ENCODE measurements around the gene PRRG2. TPM values are rescaled to one million over a fixed set of nuclear protein-coding genes. Genes with fewer than 3 reads are reported as not detected.

PRRG2 gene
- total RNA-seq: under 1 TPM; 0.52 TPM

GRCh38 chr19:49581007-49581508, at the start of gene PRRG2:
Gene PRRG2 (plus strand): TSS chr19:49581316. CDS start chr19:49583220, 1,904 bp downstream.
- peaks cover 1% of the 10 kb centered on the region for H3K36me3 Mint-ChIP-seq (ENCODE audit: low read depth)
- peak within 1 kb of the TSS; percentile 85 for H3K4me3 Mint-ChIP-seq
- no peak for DNase-seq
- H3K4me1 Mint-ChIP-seq (ENCODE audit: low read depth): peaks cover 36% of the 10 kb centered on the region
- CTCF ChIA-PET: interaction anchor here (0.9 to 4.4 kb wide), 7 partner anchors 11 to 137 kb away, joined by 3 to 30 read pairs (median 3); no protein-coding TSS in a partner anchor
- peak within 1 kb of the TSS; percentile 82 for H3K27ac Mint-ChIP-seq
- H3K9me3 Mint-ChIP-seq: no peaks in the 10 kb centered on the region
- intact Hi-C loops (cut with micrococcal nuclease): no loop called here
- H3K27me3 Mint-ChIP-seq (ENCODE audit: low read depth): no peaks in the 10 kb centered on the region

- H3K4me1 Mint-ChIP-seq (ENCODE audit: low read depth): peaks cover 21% of the 10 kb centered on the region
- H3K4me3 Mint-ChIP-seq: peak overlapping the region; percentile 83
- DNase-seq: peak; percentile 82
- H3K9me3 Mint-ChIP-seq: no peaks in the 10 kb centered on the region
- H3K27ac Mint-ChIP-seq: no peak overlapping the region
- no peaks in the 10 kb centered on the region for H3K27me3 Mint-ChIP-seq (ENCODE audit: low read depth)
- CTCF ChIA-PET: interaction anchor here (0.6 to 4.2 kb wide), 8 partner anchors 14 to 40 kb away, joined by 3 to 34 read pairs (median 5); no protein-coding TSS in a partner anchor
- no peaks in the 10 kb centered on the region for H3K36me3 Mint-ChIP-seq (ENCODE audit: low read depth)
- intact Hi-C loops (cut with micrococcal nuclease): loop anchor here (2.0 kb wide), 1 partner anchor 19 kb away; no protein-coding TSS in a partner anchor
Measured at GRCh38 chr19:49533551-49534488, 47.3 kb upstream of the PRRG2 start.

GRCh38 chr19:49534632-49535385, 46.3 kb upstream of the PRRG2 start:
- Mint-ChIP-seq H3K4me1 (ENCODE audit: low read depth) (peaks cover 21% of the 10 kb centered on the region), H3K36me3 (ENCODE audit: low read depth) (no peaks in the 10 kb centered on the region), H3K27ac (no peak overlapping the region), H3K27me3 (ENCODE audit: low read depth) (no peaks in the 10 kb centered on the region), H3K4me3 (peak overlapping the region; percentile 83), H3K9me3 (no peaks in the 10 kb centered on the region)
- intact Hi-C loops (cut with micrococcal nuclease): loop anchor here (2.0 to 5.0 kb wide), 2 partner anchors 18 to 37 kb away; no protein-coding TSS in a partner anchor
- DNase-seq: no peak
- CTCF ChIA-PET: interaction anchor here (0.6 to 4.2 kb wide), 11 partner anchors 13 to 61 kb away, joined by 3 to 34 read pairs (median 4); no protein-coding TSS in a partner anchor

DNA sequence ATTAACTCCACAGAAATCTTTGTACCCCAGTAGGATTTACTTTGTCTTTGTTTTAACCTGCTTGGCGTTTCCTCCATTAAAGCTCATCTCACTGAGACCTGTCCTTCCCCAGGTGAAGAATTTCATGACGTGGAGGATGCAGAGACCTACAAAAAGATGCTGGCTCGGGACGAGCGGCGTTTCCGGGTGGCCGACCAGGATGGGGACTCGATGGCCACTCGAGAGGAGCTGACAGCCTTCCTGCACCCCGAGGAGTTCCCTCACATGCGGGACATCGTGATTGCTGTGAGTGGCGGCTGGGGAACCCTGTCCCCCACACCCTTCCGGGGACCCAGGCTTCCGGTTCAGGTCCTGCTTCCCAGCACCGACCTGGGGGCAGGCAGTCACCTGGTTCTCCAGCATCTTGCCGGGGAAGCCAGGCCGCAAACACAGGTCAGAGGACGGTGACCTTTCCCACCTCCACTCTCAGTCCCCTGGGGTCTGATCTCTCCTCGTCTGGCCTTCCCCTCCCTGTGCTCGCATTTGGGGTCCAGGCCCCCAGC, 44.1 kb upstream of the PRRG2 start:
- Mint-ChIP-seq H3K27me3 (ENCODE audit: low read depth) (no peaks in the 10 kb centered on the region), H3K9me3 (no peaks in the 10 kb centered on the region), H3K4me1 (ENCODE audit: low read depth) (peaks cover 21% of the 10 kb centered on the region), H3K4me3 (no peak overlapping the region), H3K36me3 (ENCODE audit: low read depth) (no peaks in the 10 kb centered on the region), H3K27ac (no peak overlapping the region)
- intact Hi-C loops (cut with micrococcal nuclease): loop anchor here (5.0 kb wide), 1 partner anchor 35 kb away; no protein-coding TSS in a partner anchor
- no peak for DNase-seq
- CTCF ChIA-PET: interaction anchor here (0.6 to 4.2 kb wide), 3 partner anchors 11 to 41 kb away, joined by 3 to 34 read pairs (median 5); no protein-coding TSS in a partner anchor

DNA sequence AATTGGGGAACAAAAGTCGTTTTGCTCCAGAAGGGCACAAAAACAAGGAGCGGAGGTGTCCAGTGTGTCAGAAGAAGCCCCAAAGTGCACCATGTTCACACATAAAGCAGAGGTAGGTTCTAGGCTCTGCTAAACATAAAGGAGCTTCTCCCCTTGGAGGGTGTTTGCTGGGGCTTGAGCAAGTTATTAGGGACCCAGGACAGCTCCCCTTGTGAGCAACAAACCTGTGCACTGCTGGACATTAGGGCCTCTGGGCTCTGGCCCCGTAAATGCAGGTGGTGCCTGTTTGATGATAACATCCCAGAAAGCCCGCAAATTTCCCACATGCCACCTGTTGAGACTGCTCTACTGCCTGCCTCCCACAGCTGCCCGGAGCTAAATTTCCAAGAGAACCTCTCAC, 42.5 kb upstream of the PRRG2 start:
- Mint-ChIP-seq H3K27me3 (ENCODE audit: low read depth) (no peaks in the 10 kb centered on the region), H3K36me3 (ENCODE audit: low read depth) (no peaks in the 10 kb centered on the region), H3K4me3 (no peak overlapping the region), H3K9me3 (no peaks in the 10 kb centered on the region), H3K4me1 (ENCODE audit: low read depth) (peaks cover 15% of the 10 kb centered on the region), H3K27ac (no peak overlapping the region)
- CTCF ChIA-PET: interaction anchor here (0.8 kb wide), 1 partner anchor 8 kb away, joined by 5 read pairs; no protein-coding TSS in a partner anchor
- DNase-seq: no peak
- intact Hi-C loops (cut with micrococcal nuclease): loop anchor here (5.0 kb wide), 1 partner anchor 34 kb away; no protein-coding TSS in a partner anchor

DNA sequence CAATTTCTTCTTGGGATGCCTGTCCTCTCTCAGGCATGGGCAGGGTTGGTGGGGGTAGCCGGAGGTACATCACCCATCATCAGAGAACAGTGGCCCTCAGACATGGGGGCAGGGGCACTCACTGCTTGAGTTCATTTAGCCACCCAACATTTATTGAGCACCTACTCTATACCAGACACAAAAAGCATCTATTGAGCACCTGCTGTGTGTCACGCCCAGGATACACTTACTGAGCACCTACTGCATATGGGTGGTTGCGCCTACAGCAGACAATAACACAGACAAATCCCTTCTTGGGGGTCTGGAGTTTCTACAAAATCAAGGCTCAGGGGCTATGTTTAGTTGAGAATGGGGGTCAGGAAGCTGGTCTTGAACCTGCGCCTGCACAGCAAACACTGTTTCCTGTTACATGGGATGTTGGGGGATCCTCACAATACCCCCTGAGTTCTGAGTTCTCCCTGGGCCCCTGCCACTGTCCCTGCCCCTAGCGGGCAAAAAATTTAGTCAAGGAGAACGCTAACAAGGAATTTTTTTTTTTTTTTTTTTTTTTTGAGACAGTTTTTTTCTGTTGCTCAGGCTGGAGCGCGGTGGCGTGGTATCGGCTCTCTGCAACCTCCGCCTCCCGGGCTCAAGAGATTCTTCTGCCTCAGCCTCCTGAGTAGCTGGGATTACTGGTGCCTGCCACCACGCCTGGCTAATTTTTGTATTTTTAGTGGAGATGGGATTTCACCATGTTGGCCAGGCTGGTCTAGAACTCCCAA, 41.7 kb upstream of the PRRG2 start:
- CTCF ChIA-PET: interaction anchor here (0.6 kb wide), 1 partner anchor 31 kb away, joined by 3 read pairs; no protein-coding TSS in a partner anchor
- DNase-seq: no peak
- intact Hi-C loops (cut with micrococcal nuclease): loop anchor here (5.0 kb wide), 1 partner anchor 33 kb away; no protein-coding TSS in a partner anchor
- Mint-ChIP-seq H3K9me3 (no peaks in the 10 kb centered on the region), H3K27me3 (ENCODE audit: low read depth) (no peaks in the 10 kb centered on the region), H3K27ac (no peak overlapping the region), H3K4me1 (ENCODE audit: low read depth) (peaks cover 18% of the 10 kb centered on the region), H3K36me3 (ENCODE audit: low read depth) (no peaks in the 10 kb centered on the region), H3K4me3 (no peak overlapping the region)

DNA sequence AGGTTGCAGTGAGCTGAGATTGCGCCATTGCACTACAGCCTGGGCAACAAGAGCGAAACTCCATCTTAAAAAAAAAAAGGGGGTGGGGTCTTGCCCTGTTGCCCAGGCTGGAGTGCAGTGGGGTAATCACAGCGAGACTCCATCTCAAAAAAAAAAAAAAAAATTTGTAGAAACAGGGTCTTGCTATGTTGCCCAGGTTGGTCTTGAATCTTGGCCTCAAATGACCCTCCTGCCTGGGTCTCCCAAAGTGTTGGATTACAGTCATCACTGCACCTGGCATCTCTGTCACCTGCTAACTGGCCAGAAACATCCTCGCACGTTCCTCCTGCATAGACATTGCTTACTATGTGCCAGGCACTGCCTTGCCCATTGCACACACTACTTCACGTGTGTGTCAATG, 39.2 kb upstream of the PRRG2 start:
- no peaks in the 10 kb centered on the region for H3K9me3 Mint-ChIP-seq
- no peak overlapping the region for H3K4me3 Mint-ChIP-seq
- H3K36me3 Mint-ChIP-seq (ENCODE audit: low read depth): no peaks in the 10 kb centered on the region
- no peaks in the 10 kb centered on the region for H3K27me3 Mint-ChIP-seq (ENCODE audit: low read depth)
- intact Hi-C loops (cut with micrococcal nuclease): no loop called here
- no peak overlapping the region for H3K27ac Mint-ChIP-seq
- CTCF ChIA-PET: interaction anchor here (0.6 to 1.1 kb wide), 2 partner anchors 38 to 139 kb away, joined by 4 to 6 read pairs; no protein-coding TSS in a partner anchor
- peaks cover 14% of the 10 kb centered on the region for H3K4me1 Mint-ChIP-seq (ENCODE audit: low read depth)
- DNase-seq: no peak

DNA sequence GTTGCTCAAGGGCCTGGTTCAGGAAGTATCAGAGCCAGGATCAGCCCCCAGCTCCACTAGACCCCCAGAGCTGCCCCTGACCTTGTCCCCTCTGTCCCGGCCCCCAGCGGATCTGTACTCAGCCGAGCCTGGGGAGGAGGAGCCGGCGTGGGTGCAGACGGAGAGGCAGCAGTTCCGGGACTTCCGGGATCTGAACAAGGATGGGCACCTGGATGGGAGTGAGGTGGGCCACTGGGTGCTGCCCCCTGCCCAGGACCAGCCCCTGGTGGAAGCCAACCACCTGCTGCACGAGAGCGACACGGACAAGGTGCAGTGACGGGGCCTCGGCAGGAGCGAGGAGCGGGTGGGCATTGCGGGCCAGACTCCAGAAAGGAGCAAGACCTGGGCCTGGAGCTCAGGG, 38.7 kb upstream of the PRRG2 start:
- H3K36me3 Mint-ChIP-seq (ENCODE audit: low read depth): no peaks in the 10 kb centered on the region
- H3K27ac Mint-ChIP-seq: no peak overlapping the region
- CTCF ChIA-PET: interaction anchor here (1.1 to 1.7 kb wide), 2 partner anchors 36 to 39 kb away, joined by 5 to 6 read pairs; no protein-coding TSS in a partner anchor

DNA sequence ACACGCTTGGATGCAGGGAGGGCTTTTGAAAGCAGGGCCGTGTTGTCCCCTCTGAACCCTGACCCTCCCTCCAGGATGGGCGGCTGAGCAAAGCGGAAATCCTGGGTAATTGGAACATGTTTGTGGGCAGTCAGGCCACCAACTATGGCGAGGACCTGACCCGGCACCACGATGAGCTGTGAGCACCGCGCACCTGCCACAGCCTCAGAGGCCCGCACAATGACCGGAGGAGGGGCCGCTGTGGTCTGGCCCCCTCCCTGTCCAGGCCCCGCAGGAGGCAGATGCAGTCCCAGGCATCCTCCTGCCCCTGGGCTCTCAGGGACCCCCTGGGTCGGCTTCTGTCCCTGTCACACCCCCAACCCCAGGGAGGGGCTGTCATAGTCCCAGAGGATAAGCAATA, 38.1 kb upstream of the PRRG2 start:
- no peak overlapping the region for H3K27ac Mint-ChIP-seq
- intact Hi-C loops (cut with micrococcal nuclease): no loop called here
- H3K4me1 Mint-ChIP-seq (ENCODE audit: low read depth): peaks cover 18% of the 10 kb centered on the region
- no peak overlapping the region for H3K4me3 Mint-ChIP-seq
- H3K27me3 Mint-ChIP-seq (ENCODE audit: low read depth): no peaks in the 10 kb centered on the region
- CTCF ChIA-PET: interaction anchor here (1.7 kb wide), 1 partner anchor 36 kb away, joined by 5 read pairs; no protein-coding TSS in a partner anchor
- H3K36me3 Mint-ChIP-seq (ENCODE audit: low read depth): no peaks in the 10 kb centered on the region
- DNase-seq: no peak
- H3K9me3 Mint-ChIP-seq: no peaks in the 10 kb centered on the region

More for the DNA sequence above, 38.7 kb upstream of the PRRG2 start:
- no peaks in the 10 kb centered on the region for H3K27me3 Mint-ChIP-seq (ENCODE audit: low read depth)
- peaks cover 18% of the 10 kb centered on the region for H3K4me1 Mint-ChIP-seq (ENCODE audit: low read depth)
- H3K4me3 Mint-ChIP-seq: no peak overlapping the region
- intact Hi-C loops (cut with micrococcal nuclease): no loop called here
- H3K9me3 Mint-ChIP-seq: no peaks in the 10 kb centered on the region
- DNase-seq: no peak

DNA sequence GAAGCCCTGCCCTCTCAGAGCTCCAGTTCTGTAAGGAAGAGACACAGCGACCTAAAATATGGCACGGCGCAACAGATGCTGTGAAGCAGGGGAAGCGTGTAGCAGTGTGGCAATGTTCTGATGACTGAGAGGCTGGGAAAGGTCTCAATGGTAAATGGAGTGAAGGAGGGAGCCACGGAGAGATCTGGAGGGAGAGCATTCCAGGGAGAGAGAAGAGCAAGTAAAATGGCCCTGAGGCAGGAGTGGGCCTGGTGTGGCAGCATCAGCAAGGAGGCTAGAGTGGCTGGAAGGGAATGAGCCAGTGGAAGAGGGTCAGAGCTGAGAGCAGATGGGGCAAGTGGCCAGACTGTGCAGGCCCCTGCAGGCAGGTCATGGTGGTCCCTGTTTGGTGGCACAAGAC, 37.0 kb upstream of the PRRG2 start:
- H3K27me3 Mint-ChIP-seq (ENCODE audit: low read depth): no peaks in the 10 kb centered on the region
- H3K4me1 Mint-ChIP-seq (ENCODE audit: low read depth): peaks cover 26% of the 10 kb centered on the region
- DNase-seq: no peak
- H3K9me3 Mint-ChIP-seq: no peaks in the 10 kb centered on the region
- H3K27ac Mint-ChIP-seq: no peak overlapping the region
- no peaks in the 10 kb centered on the region for H3K36me3 Mint-ChIP-seq (ENCODE audit: low read depth)
- no peak overlapping the region for H3K4me3 Mint-ChIP-seq
- CTCF ChIA-PET: interaction anchor here (0.5 to 5.9 kb wide), 3 partner anchors 27 to 39 kb away, joined by 3 to 101 read pairs (median 5); no protein-coding TSS in a partner anchor
- intact Hi-C loops (cut with micrococcal nuclease): no loop called here

All from activated naive CD4-positive, alpha-beta T cell treated with anti-CD3 and anti-CD28 coated beads for 36 hours (primary cell).